K562 (cell line): ENCODE measurements around the gene SEC22C. TPM values are rescaled to one million over a fixed set of nuclear protein-coding genes. Genes with fewer than 3 reads are reported as not detected.

Source experiments
- AFF1 ChIP-seq, 2 experiments: fragments of 450-650 bp; IDR thresholded peaks; 2 replicates each; pipeline ENCODE4 v1.6.1; 2018; ENCODE audit warnings: mild to moderate bottlenecking in 2 of 2, low read depth in 1 of 2; ENCODE audit not compliant: partially characterized antibody in 2 of 2
- BCOR ChIP-seq: fragments of 450-650 bp; IDR thresholded peaks from 2 replicates; pipeline ENCODE4 v1.6.1; 2016
- BRF1 ChIP-seq: IDR thresholded peaks from 3 replicates; pipeline ENCODE4 v1.6.1; 2011; ENCODE audit warnings: borderline replicate concordance, mild to moderate bottlenecking; ENCODE audit not compliant: insufficient read length; ENCODE audit errors: extremely low read depth
- CCNT2 ChIP-seq: IDR thresholded peaks from 2 replicates; pipeline ENCODE4 v1.6.1; 2011; ENCODE audit warnings: borderline replicate concordance, low read depth, mild to moderate bottlenecking, moderate library complexity, mixed read lengths, low read length; ENCODE audit not compliant: insufficient read length; ENCODE audit errors: extremely low read depth
- ELK1 ChIP-seq: sonication (generic); formaldehyde crosslinking; IDR thresholded peaks from 2 replicates; pipeline ENCODE4 v1.8.1; 2022; ENCODE audit warnings: missing genetic modification reagents
- HLTF ChIP-seq: fragments of 450-650 bp; IDR thresholded peaks from 2 replicates; pipeline ENCODE4 v1.6.1; 2016
- HMBOX1 ChIP-seq: sonication (generic); IDR thresholded peaks from 2 replicates; pipeline ENCODE4 v1.6.1; 2016
- HNRNPLL ChIP-seq: fragments of 200-400 bp; formaldehyde crosslinking; IDR thresholded peaks from 2 replicates; pipeline ENCODE4 v1.6.1; 2017; ENCODE audit warnings: low read length, low read depth, mild to moderate bottlenecking; ENCODE audit not compliant: poor library complexity, severe bottlenecking
- MTA1 ChIP-seq: fragments of 450-650 bp; IDR thresholded peaks from 2 replicates; pipeline ENCODE4 v1.6.1; 2017; ENCODE audit warnings: borderline replicate concordance
- NR0B1 ChIP-seq: fragments of 450-650 bp; IDR thresholded peaks from one replicate; pipeline ENCODE4 v1.6.1; 2018; ENCODE audit warnings: mild to moderate bottlenecking, moderate library complexity; ENCODE audit not compliant: partially characterized antibody
- SIN3A ChIP-seq, 2 experiments: fragments of 150-350 bp in 1 of 2; IDR thresholded peaks; 2 replicates each; pipeline ENCODE4 v1.6.1; 2011 to 2016; ENCODE audit warnings: borderline replicate concordance in 2 of 2, low read depth in 2 of 2, low read length in 2 of 2, mild to moderate bottlenecking in 2 of 2, moderate library complexity in 2 of 2; ENCODE audit not compliant: control insufficient read depth in 1 of 2
- ZC3H11A ChIP-seq: IDR thresholded peaks from 2 replicates; pipeline ENCODE4 v1.6.1; 2012; ENCODE audit warnings: low read depth, low read length, improper control_type of control experiment
- ZNF431 ChIP-seq: sonication (generic); formaldehyde crosslinking; IDR thresholded peaks from 2 replicates; pipeline ENCODE4 v1.8.0; 2022; ENCODE audit warnings: mild to moderate bottlenecking, missing genetic modification reagents
- ZNF644 ChIP-seq: fragments of 200-800 bp; sonication (Bioruptor generic); IDR thresholded peaks from 2 replicates; pipeline ENCODE4 v1.6.1; 2016; ENCODE audit warnings: low read depth, missing genetic modification characterization, missing compliant biosample characterization
- polyA plus RNA-seq, 8 experiments: library from polyadenylated mRNA; depleted of rRNA in 4 of 8; stranded (reverse) in 5 of 8; unstranded in 3 of 8; fragments of >200 nt; fragmentation: Nextera tagmentation in 2 of 8; fragmentation: Illumina TruSeq in 1 of 8; extraction: Ambion mirVana in 2 of 8; extraction: Trizol in 1 of 8; gene quantifications; 2 replicates each; pipeline versions ENCODE4 v1.2.1 to v1.2.3, GENCODE V29; 2011 to 2014; ENCODE audit warnings: inconsistent platforms in 1 of 8, missing spikeins in 1 of 8
- total RNA-seq, 7 experiments: library from RNA; depleted of rRNA in 6 of 7; stranded (reverse); fragments of >200 nt in 6 of 7; fragmentation: Illumina TruSeq in 2 of 7; extraction: Trizol in 2 of 7; gene quantifications; 2 replicates each; pipeline versions ENCODE4 v1.2.1 to v1.2.3, GENCODE V29; 2011 to 2021; ENCODE audit warnings: low replicate concordance in 1 of 7
- TF ChIP-seq, protein P1 (sequence below): fragments of 450-650 bp; formaldehyde crosslinking; IDR thresholded peaks from 2 replicates; pipeline ENCODE4 v1.4.0; 2020; ENCODE audit warnings: mild to moderate bottlenecking, mixed read lengths
- TF ChIP-seq, protein P2 (sequence below): fragments of 250-450 bp; sonication (Bioruptor Pico); IDR thresholded peaks from 2 replicates; pipeline ENCODE4 v1.4.0; 2020; ENCODE audit warnings: borderline replicate concordance

Gene SEC22C
- total and polyA plus RNA-seq, 9 of the 15 experiments (the other 6 are each of a cell fraction or from before 2014, with no cell fraction given), result 35.6 to 68.4 (median 50.7) TPM

DNA sequence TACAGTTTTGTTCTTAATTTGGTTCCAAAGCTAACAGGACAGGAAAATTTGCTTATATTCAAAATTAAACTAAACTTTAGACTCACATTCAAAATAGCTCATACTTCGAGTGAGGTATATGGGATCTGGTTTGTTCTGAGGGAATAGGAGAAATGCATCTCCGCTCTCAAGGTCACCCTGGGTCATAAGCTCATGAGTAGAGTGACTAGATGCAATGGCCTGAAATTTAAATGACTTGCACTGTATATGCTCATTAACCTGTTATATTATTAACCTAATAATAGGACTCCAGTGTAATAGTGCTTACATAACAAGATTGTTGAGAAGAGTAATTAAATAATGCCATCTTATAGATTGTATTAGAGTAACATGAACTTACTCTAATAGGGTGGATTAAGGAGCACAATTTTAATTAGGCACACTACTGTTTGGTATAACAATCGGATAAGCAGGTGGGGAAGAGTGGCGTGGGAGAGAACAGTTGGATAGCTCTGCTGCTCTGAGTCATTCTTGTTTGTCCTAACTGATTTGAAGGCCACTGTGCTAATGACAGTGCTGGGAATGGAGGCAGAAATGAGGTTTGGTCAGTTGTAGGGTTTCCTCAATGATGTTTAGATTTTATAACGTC, 23.9 kb upstream of the SEC22C start (continued):
- TF ChIP-seq ZNF644 (tag), result no peak
- no peak for TF ChIP-seq ZNF431
- no peak for TF ChIP-seq CCNT2
- TF ChIP-seq MTA1, result 0 out of 2 replicates have a peak, but pooled peaks have one; percentile 17
- TF ChIP-seq ZC3H11A, result no peak
- TF ChIP-seq HLTF, result no peak
- TF ChIP-seq, protein P1, sequence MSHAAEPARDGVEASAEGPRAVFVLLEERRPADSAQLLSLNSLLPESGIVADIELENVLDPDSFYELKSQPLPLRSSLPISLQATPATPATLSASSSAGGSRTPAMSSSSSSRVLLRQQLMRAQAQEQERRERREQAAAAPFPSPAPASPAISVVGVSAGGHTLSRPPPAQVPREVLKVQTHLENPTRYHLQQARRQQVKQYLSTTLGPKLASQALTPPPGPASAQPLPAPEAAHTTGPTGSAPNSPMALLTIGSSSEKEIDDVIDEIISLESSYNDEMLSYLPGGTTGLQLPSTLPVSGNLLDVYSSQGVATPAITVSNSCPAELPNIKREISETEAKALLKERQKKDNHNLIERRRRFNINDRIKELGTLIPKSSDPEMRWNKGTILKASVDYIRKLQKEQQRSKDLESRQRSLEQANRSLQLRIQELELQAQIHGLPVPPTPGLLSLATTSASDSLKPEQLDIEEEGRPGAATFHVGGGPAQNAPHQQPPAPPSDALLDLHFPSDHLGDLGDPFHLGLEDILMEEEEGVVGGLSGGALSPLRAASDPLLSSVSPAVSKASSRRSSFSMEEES, result no peak
- TF ChIP-seq BCOR, result no peak
- TF ChIP-seq HNRNPLL, result no peak
- no peak for TF ChIP-seq BRF1
- TF ChIP-seq, protein P2, sequence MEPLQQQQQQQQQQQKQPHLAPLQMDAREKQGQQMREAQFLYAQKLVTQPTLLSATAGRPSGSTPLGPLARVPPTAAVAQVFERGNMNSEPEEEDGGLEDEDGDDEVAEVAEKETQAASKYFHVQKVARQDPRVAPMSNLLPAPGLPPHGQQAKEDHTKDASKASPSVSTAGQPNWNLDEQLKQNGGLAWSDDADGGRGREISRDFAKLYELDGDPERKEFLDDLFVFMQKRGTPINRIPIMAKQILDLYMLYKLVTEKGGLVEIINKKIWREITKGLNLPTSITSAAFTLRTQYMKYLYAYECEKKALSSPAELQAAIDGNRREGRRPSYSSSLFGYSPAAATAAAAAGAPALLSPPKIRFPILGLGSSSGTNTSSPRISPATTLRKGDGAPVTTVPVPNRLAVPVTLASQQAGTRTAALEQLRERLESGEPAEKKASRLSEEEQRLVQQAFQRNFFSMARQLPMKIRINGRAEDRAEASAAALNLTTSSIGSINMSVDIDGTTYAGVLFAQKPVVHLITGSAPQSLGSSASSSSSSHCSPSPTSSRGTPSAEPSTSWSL (CRISPR knock-in tag), result no peak
- no peak for TF ChIP-seq SIN3A (IDR thresholded peaks at IDR 0.05; ENCODE audit: borderline replicate concordance in 2 of 2, control insufficient read depth in 1 of 2, low read depth in 2 of 2, low read length in 2 of 2)
- TF ChIP-seq AFF1 (IDR thresholded peaks at IDR 0.05; ENCODE audit: low read depth in 1 of 2, partially characterized antibody in 2 of 2), result peak in 1 of 2 experiments; percentile 41
- no peak for TF ChIP-seq NR0B1
- no peak for TF ChIP-seq HMBOX1
- TF ChIP-seq ELK1 (CRISPR knock-in tag), result no peak
